B cell (primary cell): ENCODE results near the gene CCR6.

ENCODE experiments used
- EZH2 ChIP-seq: IDR thresholded peaks from 2 replicates; pipeline ENCODE4 v1.6.1; 2012; ENCODE audit warnings: borderline replicate concordance, low read depth, mild to moderate bottlenecking, moderate library complexity, low read length; ENCODE audit not compliant: insufficient read depth, poor library complexity, severe bottlenecking
- TF ChIP-seq, protein P1 (sequence below): fragments of 200-600 bp; IDR thresholded peaks from one replicate; pipeline ENCODE4 v1.8.0; 2022; ENCODE audit warnings: antibody characterized with exemption, mild to moderate bottlenecking

DNA sequence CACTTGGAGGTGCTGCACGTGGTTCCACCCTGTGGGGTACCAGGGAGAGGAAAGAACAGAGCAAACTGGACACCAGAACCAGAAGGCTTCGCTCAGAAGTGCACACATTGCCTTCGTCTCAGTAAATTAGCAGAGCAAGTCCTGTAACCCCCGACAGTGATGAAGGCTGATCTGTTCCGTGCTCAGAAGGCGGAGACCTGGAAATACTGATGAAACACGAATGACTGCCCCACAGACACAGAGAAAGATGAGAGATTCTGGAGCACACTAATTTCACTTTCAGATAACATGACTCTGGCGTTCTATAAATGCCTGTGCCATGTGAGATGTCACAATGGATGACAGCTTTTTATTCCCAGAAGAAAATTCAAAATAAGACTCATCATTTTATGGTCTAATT, 44.2 kb upstream of the CCR6 start:
- TF ChIP-seq, protein P1, sequence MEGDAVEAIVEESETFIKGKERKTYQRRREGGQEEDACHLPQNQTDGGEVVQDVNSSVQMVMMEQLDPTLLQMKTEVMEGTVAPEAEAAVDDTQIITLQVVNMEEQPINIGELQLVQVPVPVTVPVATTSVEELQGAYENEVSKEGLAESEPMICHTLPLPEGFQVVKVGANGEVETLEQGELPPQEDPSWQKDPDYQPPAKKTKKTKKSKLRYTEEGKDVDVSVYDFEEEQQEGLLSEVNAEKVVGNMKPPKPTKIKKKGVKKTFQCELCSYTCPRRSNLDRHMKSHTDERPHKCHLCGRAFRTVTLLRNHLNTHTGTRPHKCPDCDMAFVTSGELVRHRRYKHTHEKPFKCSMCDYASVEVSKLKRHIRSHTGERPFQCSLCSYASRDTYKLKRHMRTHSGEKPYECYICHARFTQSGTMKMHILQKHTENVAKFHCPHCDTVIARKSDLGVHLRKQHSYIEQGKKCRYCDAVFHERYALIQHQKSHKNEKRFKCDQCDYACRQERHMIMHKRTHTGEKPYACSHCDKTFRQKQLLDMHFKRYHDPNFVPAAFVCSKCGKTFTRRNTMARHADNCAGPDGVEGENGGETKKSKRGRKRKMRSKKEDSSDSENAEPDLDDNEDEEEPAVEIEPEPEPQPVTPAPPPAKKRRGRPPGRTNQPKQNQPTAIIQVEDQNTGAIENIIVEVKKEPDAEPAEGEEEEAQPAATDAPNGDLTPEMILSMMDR: no peak
- TF ChIP-seq EZH2: no peak
